Panc1 (cell line): Measurements from ENCODE around the gene COL4A1. TPM values are rescaled to one million over a fixed set of nuclear protein-coding genes. Genes with fewer than 3 reads are reported as not detected.
"Not testable (repeated sequence)": the region's sequence is repeated elsewhere in the genome, so short reads cannot be mapped to it uniquely, and the experiment has no call there.

Source experiments
- ATAC-seq: fragments of 200-7000 bp; cut with Tn5 transposase; 2 replicates; pipeline ENCODE4 v1.9.1; 2020; ENCODE audit warnings: mild to moderate bottlenecking, moderate library complexity
- BruUV-seq: library from RNA; stranded (reverse); fragments of 400-500 nt; replicated peaks from 2 replicates; lab custom pipeline; 2021; lab: Mats Ljungman, UMichigan
- CTCF ChIA-PET: fragments of 300-600 bp; sonication (Branson Sonifier 250); formaldehyde crosslinking; loops from one replicate; lab custom pipeline; 2022; ENCODE audit warnings: antibody characterized with exemption; lab: Charles Lee
- POLR2A ChIA-PET: fragments of 300-600 bp; sonication (Branson Sonifier 250); formaldehyde crosslinking; loops from one replicate; lab custom pipeline; 2022; ENCODE audit warnings: antibody characterized with exemption; lab: Charles Lee
- DNase-seq: peaks from one replicate; pipeline ENCODE4 v3.0.0-alpha.2; 2010; ENCODE audit warnings: low read depth, low spot score
- H3K27ac ChIP-seq: 2 replicates; pipeline ENCODE4 v1.5.1; 2011; ENCODE audit warnings: mild to moderate bottlenecking, low read length, inconsistent platforms
- H3K27me3 ChIP-seq: fragments of 200-500 bp; sonication (Bioruptor generic); 2 replicates; pipeline ENCODE4 v1.6.0; 2014; ENCODE audit warnings: low read length, inconsistent platforms; ENCODE audit not compliant: control insufficient read depth, insufficient read depth
- H3K36me3 ChIP-seq: fragments of 200-500 bp; sonication (Bioruptor generic); 2 replicates; pipeline ENCODE4 v1.5.1; 2014; ENCODE audit warnings: inconsistent platforms, mild to moderate bottlenecking, low read length, moderate library complexity; ENCODE audit not compliant: control insufficient read depth, insufficient read depth
- H3K4me1 ChIP-seq: 2 replicates; pipeline ENCODE4 v1.5.1; 2011; ENCODE audit warnings: inconsistent platforms, mild to moderate bottlenecking, low read length, moderate library complexity; ENCODE audit not compliant: control insufficient read depth, insufficient read depth
- H3K4me3 ChIP-seq, 2 experiments: 2 replicates each; pipeline ENCODE4 v1.5.1; 2011 to 2012; ENCODE audit warnings: low read depth in 2 of 2, low read length in 2 of 2, mild to moderate bottlenecking in 2 of 2, inconsistent platforms in 1 of 2, moderate library complexity in 1 of 2
- H3K9me3 ChIP-seq: fragments of 200-500 bp; sonication (Bioruptor generic); 2 replicates; pipeline ENCODE4 v1.5.1; 2014; ENCODE audit warnings: low read depth, mild to moderate bottlenecking, inconsistent platforms, low read length, moderate library complexity; ENCODE audit not compliant: control insufficient read depth, insufficient read depth
- CTCF ChIP-seq: fragments of 450-650 bp; IDR thresholded peaks from 2 replicates; pipeline ENCODE4 v1.5.1; 2017; ENCODE audit warnings: mild to moderate bottlenecking
- POLR2AphosphoS5 ChIP-seq: IDR thresholded peaks from 2 replicates; pipeline ENCODE4 v1.6.1; 2012; ENCODE audit warnings: mild to moderate bottlenecking, low read depth, low read length, moderate library complexity
- REST ChIP-seq, 2 experiments: IDR thresholded peaks; 2 replicates each; pipeline ENCODE4 v1.6.1; 2011 to 2012; ENCODE audit warnings: low read depth in 2 of 2, control low read depth in 1 of 2, low read length in 1 of 2, mild to moderate bottlenecking in 1 of 2, moderate library complexity in 1 of 2; ENCODE audit not compliant: insufficient read depth in 1 of 2
- SIN3A ChIP-seq: IDR thresholded peaks from 2 replicates; pipeline ENCODE4 v1.6.1; 2012; ENCODE audit warnings: low read depth, mild to moderate bottlenecking, low read length, moderate library complexity, borderline replicate concordance; ENCODE audit not compliant: insufficient read depth
- TCF7L2 ChIP-seq: IDR thresholded peaks from 2 replicates; pipeline ENCODE4 v1.6.1; 2011; ENCODE audit warnings: mild to moderate bottlenecking, low read depth, low read length, inconsistent platforms
- in situ Hi-C: cut with HindIII; loops from 2 replicates; pipeline ENCODE4 v1.10.0; 2016; ENCODE audit warnings: low sequenced_read_pairs, low pct_unique_long_range_greater_than_20kb
- intact Hi-C: fragments of 100-400 bp; cut with micrococcal nuclease; formaldehyde crosslinking; loops from one replicate; pipeline ENCODE4 v1.10.0; 2022; ENCODE audit not compliant: unreplicated experiment
- total RNA-seq: library from RNA; stranded (reverse); gene quantifications from one replicate; pipeline ENCODE4 v1.2.1, GENCODE V29; 2021; ENCODE audit not compliant: unreplicated experiment

COL4A1 gene
- total RNA-seq, 1 experiment from 2014 or later: 1.1 TPM

- no peak for DNase-seq
- intact Hi-C loops: no loop called here
- Histone ChIP-seq H3K27ac (no peak overlapping the region), H3K36me3 (no peaks in the 10 kb centered on the region), H3K9me3 (no peaks in the 10 kb centered on the region), H3K4me3 (no peak overlapping the region), H3K4me1 (no peaks in the 10 kb centered on the region), H3K27me3 (no peaks in the 10 kb centered on the region)
- ATAC-seq: no peak
- ChIA-PET POLR2A (no interaction called here), CTCF (no interaction called here)
- TF ChIP-seq TCF7L2 (no peak), SIN3A (no peak), POLR2AphosphoS5 (no peak), REST (IDR thresholded peaks at IDR 0.05; ENCODE audit: insufficient read depth in 1 of 2, low read depth in 2 of 2, low read length in 1 of 2) (no peak), CTCF (no peak)
- BruUV-seq: no TSS peak
- in situ Hi-C loops: no loop called here
These were observed 7.7 kb upstream of the COL4A1 start for GRCh38 chr13:110314516-110315245.

GRCh38 chr13:110313733-110314132 lies 6.8 kb upstream of the COL4A1 start:
- H3K27me3 ChIP-seq, POLR2A ChIA-PET, H3K9me3 ChIP-seq, H3K36me3 ChIP-seq, H3K27ac ChIP-seq, DNase-seq, BruUV-seq, ATAC-seq, intact Hi-C loops, in situ Hi-C loops, CTCF ChIA-PET, H3K4me1 ChIP-seq, H3K4me3 ChIP-seq: not testable (repeated sequence)

GRCh38 chr13:110313261-110313660 lies 6.3 kb upstream of the COL4A1 start:
- ATAC-seq, H3K27ac ChIP-seq, H3K4me3 ChIP-seq, H3K4me1 ChIP-seq, H3K36me3 ChIP-seq, in situ Hi-C loops, H3K9me3 ChIP-seq, intact Hi-C loops, CTCF ChIA-PET, BruUV-seq, H3K27me3 ChIP-seq, POLR2A ChIA-PET, DNase-seq: not testable (repeated sequence)
